HL-60/S4 treated with retinoic acid at 250 ng/mL for 4 days and 3 days (cell line): ENCODE measurements around the gene C20orf141.
"Not testable (repeated sequence)": the region's sequence is repeated elsewhere in the genome, so short reads cannot be mapped to it uniquely, and the experiment has no call there.

ENCODE experiments used
- in situ Hi-C: fragments of 300-500 bp; cut with MboI; formaldehyde crosslinking; loops from 2 replicates; pipeline ENCODE4 v1.7.0; 2022; ENCODE audit warnings: low sequenced_read_pairs

Gene C20orf141

GRCh38 chr20:2799688-2800520 is 14.9 kb upstream of the C20orf141 start:
- in situ Hi-C loops = no loop called here

GRCh38 chr20:2800521-2801285 is 14.1 kb upstream of the C20orf141 start, which contains the start of gene CPXM1:
Gene CPXM1 (minus strand): TSS chr20:2800627. CDS start chr20:2800572, 55 bp downstream.
- in situ Hi-C loops = no loop called here

GRCh38 chr20:2801286-2801728 is 13.5 kb upstream of the C20orf141 start:
- in situ Hi-C loops = no loop called here

GRCh38 chr20:2804041-2804828 is 10.6 kb upstream of the C20orf141 start:
- in situ Hi-C loops = no loop called here

- in situ Hi-C loops = no loop called here
These were observed 9.7 kb upstream of the C20orf141 start for GRCh38 chr20:2804852-2805688.

GRCh38 chr20:2805689-2806350 is 9.0 kb upstream of the C20orf141 start:
- in situ Hi-C loops = no loop called here

GRCh38 chr20:2806351-2806701 is 8.5 kb upstream of the C20orf141 start:
- in situ Hi-C loops = no loop called here

GRCh38 chr20:2807019-2807418 is 7.8 kb upstream of the C20orf141 start:
- in situ Hi-C loops = no loop called here

- in situ Hi-C loops = not testable (repeated sequence)
These were observed 6.9 kb upstream of the C20orf141 start for GRCh38 chr20:2807929-2808328.

GRCh38 chr20:2809690-2810089 is 5.1 kb upstream of the C20orf141 start:
- in situ Hi-C loops = no loop called here

- in situ Hi-C loops = no loop called here
These were observed 2.6 kb upstream of the C20orf141 start for GRCh38 chr20:2812189-2812588.

GRCh38 chr20:2814076-2814475 is 711 bp upstream of the C20orf141 start:
- in situ Hi-C loops = no loop called here

GRCh38 chr20:2815242-2815900 is 584 bp downstream of the C20orf141 start:
- in situ Hi-C loops = no loop called here

- in situ Hi-C loops = no loop called here
These were observed 1.3 kb downstream of the C20orf141 start, which contains the start of gene TMEM239 for GRCh38 chr20:2816030-2816582. Gene TMEM239 (plus strand): TSS chr20:2816364. CDS start chr20:2816555, 191 bp downstream.

GRCh38 chr20:2816583-2817340 is 2.0 kb downstream of the C20orf141 start:
- in situ Hi-C loops = no loop called here

- in situ Hi-C loops = no loop called here
These were observed 2.5 kb downstream of the C20orf141 start for GRCh38 chr20:2817341-2817726.

GRCh38 chr20:2817891-2818595 is 3.3 kb downstream of the C20orf141 start:
- in situ Hi-C loops = no loop called here
